HepG2 (cell line): ENCODE data around the gene LRFN2. TPM values are rescaled to one million over a fixed set of nuclear protein-coding genes. Genes with fewer than 3 reads are reported as not detected.

Experiments used
- ATAC-seq: fragments of 200-7000 bp; cut with Tn5 transposase; 3 replicates; pipeline ENCODE4 v1.9.1; 2020; ENCODE audit warnings: mild to moderate bottlenecking, moderate library complexity
- BruUV-seq: library from RNA; stranded (reverse); fragments of 400-500 nt; replicated peaks from 2 replicates; lab custom pipeline; 2021; lab: Mats Ljungman, UMichigan
- CTCF ChIA-PET: fragments of 300-600 bp; formaldehyde crosslinking; extraction: SDS; loops from one replicate; lab custom pipeline; 2021; ENCODE audit warnings: low total read pairs, inconsistent platforms, low intra/inter-chr PET ratio; lab: Yijun Ruan, JAX
- POLR2A ChIA-PET: fragments of 350-600 bp; sonication (Branson Sonifier 250); formaldehyde crosslinking; loops from one replicate; lab custom pipeline; 2020; ENCODE audit warnings: antibody characterized with exemption, inconsistent platforms; lab: Yijun Ruan, JAX
- DNase-seq: peaks from one replicate; pipeline ENCODE4 v3.0.0-alpha.2; 2015; ENCODE audit warnings: low spot score
- FAIRE-seq: peaks from 3 replicates; lab custom pipeline; 2011; peaks lifted over from hg19 to GRCh38; lab: Jason Lieb, UNC
- H2AFZ ChIP-seq: one replicate; pipeline ENCODE4 v1.6.1; 2011; ENCODE audit warnings: low read length, inconsistent platforms
- H3K27ac ChIP-seq: fragments of 300-600 bp; 3 replicates; pipeline ENCODE4 v1.8.0; 2011; ENCODE audit warnings: mixed run types, mild to moderate bottlenecking, mixed read lengths, low read length, inconsistent platforms; ENCODE audit not compliant: insufficient read depth; ENCODE audit errors: extremely low read length
- H3K27me3 ChIP-seq, 2 experiments: fragments of 200-600 bp in 1 of 2; 2 replicates in 1 of 2; 3 replicates in 1 of 2; pipeline versions ENCODE4 v1.6.0 to v1.8.0; 2011; ENCODE audit warnings: low read length in 2 of 2, mild to moderate bottlenecking in 2 of 2, moderate library complexity in 2 of 2, inconsistent platforms in 1 of 2; ENCODE audit not compliant: insufficient read depth in 2 of 2, control insufficient read depth in 1 of 2
- H3K36me3 ChIP-seq, 2 experiments: fragments of 200-600 bp in 1 of 2; replicated peaks in 1 of 2; 2 replicates in 1 of 2; 3 replicates in 1 of 2; pipeline versions ENCODE4 v1.5.1 to v1.8.0; 2011; ENCODE audit warnings: low read length in 2 of 2, inconsistent platforms in 1 of 2; ENCODE audit not compliant: insufficient read depth in 2 of 2, control insufficient read depth in 1 of 2
- H3K4me1 ChIP-seq: 2 replicates; pipeline ENCODE4 v1.5.1; 2012; ENCODE audit warnings: low read length, inconsistent platforms; ENCODE audit not compliant: insufficient read depth
- H3K4me2 ChIP-seq: 2 replicates; pipeline ENCODE4 v1.6.0; 2011; ENCODE audit warnings: low read depth, low read length, inconsistent platforms
- H3K4me3 ChIP-seq, 3 experiments: fragments of 200-600 bp in 1 of 3; sonication (generic), shearing (Covaris generic) in 1 of 3; replicated peaks in 1 of 3; 2 replicates each; pipeline ENCODE4 v1.5.1; 2011 to 2016; ENCODE audit warnings: low read length in 3 of 3, inconsistent platforms in 2 of 3, low read depth in 2 of 3, mild to moderate bottlenecking in 2 of 3, control low read depth in 1 of 3, mixed read lengths in 1 of 3; ENCODE audit not compliant: insufficient read depth in 1 of 3
- H3K79me2 ChIP-seq: one replicate; pipeline ENCODE4 v1.6.1; 2011; ENCODE audit warnings: low read length, inconsistent platforms; ENCODE audit not compliant: insufficient read depth
- H3K9ac ChIP-seq: 2 replicates; pipeline ENCODE4 v1.6.0; 2011; ENCODE audit warnings: mild to moderate bottlenecking, low read depth, low read length, inconsistent platforms; ENCODE audit not compliant: insufficient read depth
- H3K9me3 ChIP-seq: 2 replicates; pipeline ENCODE4 v1.5.1; 2012; ENCODE audit warnings: mild to moderate bottlenecking, low read length
- H4K20me1 ChIP-seq: 2 replicates; pipeline ENCODE4 v1.6.0; 2011; ENCODE audit warnings: inconsistent platforms, mild to moderate bottlenecking, low read length, moderate library complexity; ENCODE audit not compliant: insufficient read depth
- GMEB1 ChIP-seq: sonication (generic); formaldehyde crosslinking; IDR thresholded peaks from 2 replicates; pipeline ENCODE4 v1.5.1; 2020; ENCODE audit warnings: missing genetic modification reagents, mild to moderate bottlenecking, borderline replicate concordance
- PAF1 ChIP-seq: IDR thresholded peaks from 2 replicates; pipeline ENCODE4 v1.6.1; 2016; ENCODE audit warnings: missing genetic modification reagents, missing compliant biosample characterization
- SMAD3 ChIP-seq: sonication (generic); formaldehyde crosslinking; IDR thresholded peaks from 2 replicates; pipeline ENCODE4 v1.4.0; 2020; ENCODE audit warnings: missing genetic modification reagents
- SRY ChIP-seq: sonication (generic); formaldehyde crosslinking; IDR thresholded peaks from 2 replicates; pipeline ENCODE4 v1.8.0; 2022; ENCODE audit warnings: mild to moderate bottlenecking, missing genetic modification reagents
- THAP9 ChIP-seq: sonication (generic); formaldehyde crosslinking; IDR thresholded peaks from 2 replicates; pipeline ENCODE4; 2020; ENCODE audit warnings: missing genetic modification reagents, mild to moderate bottlenecking, borderline replicate concordance
- TP53 ChIP-seq: sonication (generic); formaldehyde crosslinking; conservative IDR thresholded peaks from 2 replicates; pipeline ENCODE4 v1.4.0; 2020; ENCODE audit warnings: missing genetic modification reagents
- ZBTB42 ChIP-seq: sonication (generic); formaldehyde crosslinking; IDR thresholded peaks from 2 replicates; pipeline ENCODE4 v1.5.0; 2020; ENCODE audit warnings: mild to moderate bottlenecking, missing genetic modification reagents
- ZNF589 ChIP-seq: sonication (generic); formaldehyde crosslinking; conservative IDR thresholded peaks from 2 replicates; pipeline ENCODE4 v1.8.0; 2022; ENCODE audit warnings: mild to moderate bottlenecking, moderate library complexity, missing genetic modification reagents
- ZNF607 ChIP-seq: sonication (generic); formaldehyde crosslinking; IDR thresholded peaks from 2 replicates; pipeline ENCODE4 v1.5.1; 2020; ENCODE audit warnings: missing genetic modification reagents, mild to moderate bottlenecking, borderline replicate concordance
- ZNF678 ChIP-seq: sonication (generic); formaldehyde crosslinking; IDR thresholded peaks from 2 replicates; pipeline ENCODE4 v1.4.0; 2020; ENCODE audit warnings: mild to moderate bottlenecking, missing genetic modification reagents
- ZNF709 ChIP-seq: sonication (generic); formaldehyde crosslinking; IDR thresholded peaks from 2 replicates; pipeline ENCODE4 v1.5.0; 2020; ENCODE audit warnings: mild to moderate bottlenecking, missing genetic modification reagents
- WGBS: methylation state at CpG from one replicate; pipeline ENCODE4 v1.1.6; 2017; ENCODE audit warnings: low lambda C conversion rate; 5-methylcytosine and 5-hydroxymethylcytosine counted together
- in situ Hi-C: cut with HindIII; loops from 2 replicates; pipeline ENCODE4 v1.10.0; 2017; ENCODE audit warnings: low pct_unique_long_range_greater_than_20kb; ENCODE audit not compliant: extremely low pct_ligation_motif_present
- intact Hi-C: fragments of 100-400 bp; cut with micrococcal nuclease; formaldehyde crosslinking; loops from one replicate; pipeline ENCODE4 v1.10.0; 2022; ENCODE audit not compliant: unreplicated experiment
- polyA plus RNA-seq, 8 experiments: library from polyadenylated mRNA; depleted of rRNA in 3 of 8; stranded (reverse) in 7 of 8; unstranded in 1 of 8; fragments of >200 nt; fragmentation: Illumina TruSeq in 4 of 8; extraction: Trizol in 4 of 8; gene quantifications; 2 replicates each; pipeline versions ENCODE4 v1.2.1 to v1.2.3, GENCODE V29; 2011 to 2016; ENCODE audit warnings: low read depth in 4 of 8, missing spikeins in 1 of 8, mixed read lengths in 1 of 8; ENCODE audit not compliant: insufficient read depth in 1 of 8
- total RNA-seq, 5 experiments: library from RNA; depleted of rRNA; stranded (reverse); fragments of >200 nt; fragmentation: Illumina TruSeq; extraction: Trizol; gene quantifications; 2 replicates each; pipeline ENCODE4 v1.2.3, GENCODE V29; 2016; ENCODE audit warnings: low read depth in 1 of 5
- TF ChIP-seq, protein P1 (sequence below), 2 experiments: sonication (generic) in 1 of 2; formaldehyde crosslinking in 1 of 2; IDR thresholded peaks; 2 replicates each; pipeline versions ENCODE4 v1.5.1 to v1.6.1; 2011 to 2020; ENCODE audit warnings: borderline replicate concordance in 1 of 2, low read depth in 1 of 2, low read length in 1 of 2, mild to moderate bottlenecking in 1 of 2, missing genetic modification reagents in 1 of 2, moderate library complexity in 1 of 2

Gene LRFN2
- total and polyA plus RNA-seq, 2 of the 13 experiments (the other 11 are each of a cell fraction or from before 2014, with no cell fraction given), result not detected

GRCh38 chr6:40545954-40546353, 41.2 kb downstream of the LRFN2 start:
- FAIRE-seq, result no peak
- peaks cover 0 to 24% of the 10 kb centered on the region in 2 experiments; a peak in 3 of 5 replicates for H3K27me3 ChIP-seq
- 21% methylated on average over 6 of the region's 6 CpGs for WGBS

DNA sequence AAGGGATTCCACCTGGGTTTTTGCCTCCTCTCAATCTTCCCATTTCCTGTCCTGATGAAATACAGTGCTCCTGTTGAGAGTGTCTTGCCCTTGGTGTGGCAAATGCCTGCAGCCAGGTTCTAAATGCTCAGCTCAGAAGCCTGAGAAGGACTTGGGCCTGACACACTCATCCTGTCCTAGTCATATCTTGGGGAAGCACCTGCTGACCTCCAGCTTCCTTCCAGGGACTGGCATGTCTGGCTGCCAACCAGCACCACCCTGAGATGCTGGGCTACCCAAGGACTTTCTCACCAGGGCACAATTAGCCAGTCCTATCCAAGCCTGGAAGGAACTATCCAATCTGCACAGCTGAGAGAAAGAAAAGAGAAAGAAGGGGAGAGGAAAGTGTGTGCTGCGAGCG, 43.4 kb downstream of the LRFN2 start:
- ATAC-seq (no peak), FAIRE-seq (no peak), DNase-seq (no peak)
- Histone ChIP-seq H3K27ac (no peak overlapping the region), H3K9ac (no peak overlapping the region), H3K9me3 (no peaks in the 10 kb centered on the region), H3K4me2 (no peak overlapping the region), H3K4me3 (no peak overlapping the region), H3K79me2 (no peaks in the 10 kb centered on the region), H3K27me3 (peaks cover 0 to 27% of the 10 kb centered on the region in 2 experiments; a peak in 3 of 5 replicates), H3K4me1 (no peaks in the 10 kb centered on the region), H2AFZ (no peak overlapping the region), H3K36me3 (no peaks in the 10 kb centered on the region), H4K20me1 (no peaks in the 10 kb centered on the region)
- POLR2A ChIA-PET, result no interaction called here
- in situ Hi-C loops (no loop called here), intact Hi-C loops (no loop called here)
- CTCF ChIA-PET, result no interaction called here
- TF ChIP-seq ZNF607 (CRISPR knock-in tag), result no peak
- TF ChIP-seq ZNF678, result no peak
- TF ChIP-seq ZBTB42 (CRISPR knock-in tag), result no peak
- TF ChIP-seq THAP9, result no peak
- no peak for TF ChIP-seq GMEB1 (CRISPR knock-in tag)
- TF ChIP-seq TP53 (CRISPR knock-in tag), result no peak
- TF ChIP-seq ZNF589 (CRISPR knock-in tag), result no peak
- WGBS, result 0% methylated on average over 2 of the region's 2 CpGs
- BruUV-seq, result no TSS peak

More at GRCh38 chr6:40545954-40546353, 41.2 kb downstream of the LRFN2 start:
- Histone ChIP-seq H3K9me3 (no peaks in the 10 kb centered on the region), H3K4me3 (no peak overlapping the region), H4K20me1 (no peaks in the 10 kb centered on the region), H2AFZ (no peak overlapping the region), H3K9ac (no peak overlapping the region), H3K27ac (no peak overlapping the region), H3K4me1 (no peaks in the 10 kb centered on the region), H3K79me2 (no peaks in the 10 kb centered on the region), H3K36me3 (no peaks in the 10 kb centered on the region), H3K4me2 (no peak overlapping the region)
- POLR2A ChIA-PET, result no interaction called here
- no peak for ATAC-seq
- no peak for DNase-seq
- TF ChIP-seq SMAD3 (no peak), ZNF709 (CRISPR knock-in tag) (no peak), PAF1 (no peak), SRY (CRISPR knock-in tag) (no peak)
- TF ChIP-seq, protein P1, sequence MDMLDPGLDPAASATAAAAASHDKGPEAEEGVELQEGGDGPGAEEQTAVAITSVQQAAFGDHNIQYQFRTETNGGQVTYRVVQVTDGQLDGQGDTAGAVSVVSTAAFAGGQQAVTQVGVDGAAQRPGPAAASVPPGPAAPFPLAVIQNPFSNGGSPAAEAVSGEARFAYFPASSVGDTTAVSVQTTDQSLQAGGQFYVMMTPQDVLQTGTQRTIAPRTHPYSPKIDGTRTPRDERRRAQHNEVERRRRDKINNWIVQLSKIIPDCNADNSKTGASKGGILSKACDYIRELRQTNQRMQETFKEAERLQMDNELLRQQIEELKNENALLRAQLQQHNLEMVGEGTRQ (IDR thresholded peaks at IDR 0.05; ENCODE audit: low read depth, low read length), result no peak
- TF ChIP-seq, protein P1 (CRISPR knock-in tag; IDR thresholded peaks at IDR 0.05; ENCODE audit: borderline replicate concordance), result no peak
- CTCF ChIA-PET, result no interaction called here
- intact Hi-C loops, result no loop called here
- no TSS peak for BruUV-seq
- in situ Hi-C loops, result no loop called here
